Urothelium cell line (cell line): ENCODE measurements around the gene MBD3L5.
"Not testable (repeated sequence)": the region's sequence is repeated elsewhere in the genome, so short reads cannot be mapped to it uniquely, and the experiment has no call there.

Source experiments
- DNase-seq: peaks from one replicate; pipeline ENCODE4 v3.0.0; 2011; ENCODE audit warnings: low spot score, mixed read lengths
- FAIRE-seq: peaks from 2 replicates; lab custom pipeline; 2011; peaks lifted over from hg19 to GRCh38; lab: Jason Lieb, UNC

MBD3L5 gene

DNA sequence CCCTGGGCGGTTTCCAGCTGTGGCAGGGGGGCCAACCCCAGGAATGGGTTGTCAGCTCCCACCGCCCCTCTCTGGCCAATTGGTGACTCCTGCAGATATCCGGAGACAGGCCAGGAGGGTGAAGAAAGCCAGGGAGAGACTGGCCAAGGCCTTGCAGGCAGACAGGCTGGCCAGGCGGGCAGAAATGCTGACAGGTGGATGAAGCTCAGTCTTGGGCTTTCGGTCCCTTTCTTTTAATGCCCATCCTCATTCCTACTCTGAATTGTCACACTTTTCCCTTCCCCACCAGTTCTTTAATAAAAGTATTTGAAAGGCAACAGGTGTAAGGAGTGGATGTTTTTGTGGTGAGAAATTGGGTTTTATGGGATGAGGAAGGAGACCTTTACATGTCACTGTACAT lies 21.0 kb downstream of the MBD3L5 start:
- DNase-seq, FAIRE-seq: not testable (repeated sequence)

DNA sequence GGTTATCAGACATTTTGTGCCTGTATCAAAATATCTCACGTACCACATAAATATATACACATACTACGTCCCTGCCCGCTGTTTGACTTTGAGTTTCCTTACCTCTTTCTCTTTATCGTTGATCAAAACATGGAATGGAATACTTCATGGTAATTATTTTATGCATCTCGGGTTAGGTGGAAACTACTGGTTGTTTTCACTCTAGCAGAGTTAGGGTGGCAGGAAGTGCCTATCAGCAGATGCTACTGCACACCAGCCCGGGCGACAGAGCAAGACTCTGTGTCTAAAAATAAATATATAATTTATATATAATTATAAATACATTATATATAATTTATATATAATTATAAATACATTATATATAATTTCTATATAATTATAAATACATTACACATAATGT lies 22.5 kb downstream of the MBD3L5 start:
- not testable (repeated sequence) for DNase-seq, FAIRE-seq

DNA sequence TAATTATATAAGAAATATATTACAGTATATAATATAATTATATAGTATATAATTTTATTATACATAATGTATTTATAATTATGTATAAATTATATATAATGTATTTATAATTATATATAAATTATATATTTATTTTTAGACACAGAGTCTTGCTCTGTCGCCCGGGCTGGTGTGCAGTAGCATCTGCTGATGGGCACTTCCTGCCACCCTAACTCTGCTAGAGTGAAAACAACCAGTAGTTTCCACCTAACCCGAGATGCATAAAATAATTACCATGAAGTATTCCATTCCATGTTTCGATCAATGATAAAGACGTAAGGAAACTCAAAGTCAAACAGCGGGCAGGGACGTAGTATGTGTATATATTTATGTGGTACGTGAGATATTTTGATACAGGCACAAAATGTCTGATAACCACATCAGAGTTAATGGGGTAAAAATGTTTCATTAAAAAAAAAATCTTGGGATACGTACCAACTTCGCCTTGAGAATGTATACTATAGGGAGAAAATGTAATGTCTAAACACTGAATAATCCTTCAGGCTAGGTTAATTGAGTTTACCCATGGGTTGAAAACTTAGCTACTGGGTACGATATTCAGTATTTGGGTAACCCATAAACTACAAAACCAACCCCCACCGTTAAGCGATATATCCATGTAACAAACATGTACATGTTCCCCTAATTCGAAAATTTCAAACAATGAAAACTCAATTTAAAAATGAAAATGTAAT lies 24.4 kb downstream of the MBD3L5 start:
- not testable (repeated sequence) for FAIRE-seq, DNase-seq

DNA sequence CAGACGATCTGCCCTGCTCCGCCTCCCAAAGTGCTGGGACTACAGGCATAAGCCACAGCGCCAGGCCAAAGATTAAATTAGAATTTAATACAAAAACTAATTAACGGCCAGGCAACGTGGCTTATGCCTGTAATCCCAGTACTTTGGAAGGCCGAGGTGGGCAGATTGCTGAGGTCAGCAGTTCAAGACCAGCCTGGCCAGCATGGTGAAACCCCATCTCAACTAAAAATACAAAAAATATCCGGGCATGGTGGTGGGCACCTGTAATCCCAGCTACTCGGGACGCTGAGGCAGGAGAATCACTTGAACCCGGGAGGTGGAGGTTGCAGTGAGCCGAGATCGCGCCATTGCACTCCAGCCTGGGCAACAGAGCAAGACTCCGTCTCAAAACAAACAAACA lies 25.3 kb downstream of the MBD3L5 start:
- DNase-seq, FAIRE-seq: not testable (repeated sequence)

DNA sequence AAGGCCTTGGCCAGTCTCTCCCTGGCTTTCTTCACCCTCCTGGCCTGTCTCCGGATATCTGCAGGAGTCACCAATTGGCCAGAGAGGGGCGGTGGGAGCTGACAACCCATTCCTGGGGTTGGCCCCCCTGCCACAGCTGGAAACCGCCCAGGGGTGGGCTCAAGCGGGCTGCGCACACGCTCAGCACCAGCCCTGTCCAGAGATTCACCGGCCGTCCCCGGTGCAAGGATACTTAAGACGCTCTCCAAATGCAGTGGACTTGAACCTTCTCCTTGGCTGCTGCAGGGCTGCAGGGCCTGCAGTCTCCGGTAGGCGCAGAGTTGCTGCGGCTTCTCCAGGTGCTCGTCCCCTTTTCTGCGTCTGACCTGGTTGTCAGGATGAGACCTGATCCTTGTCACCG lies 26.0 kb downstream of the MBD3L5 start:
- FAIRE-seq, DNase-seq: not testable (repeated sequence)

DNA sequence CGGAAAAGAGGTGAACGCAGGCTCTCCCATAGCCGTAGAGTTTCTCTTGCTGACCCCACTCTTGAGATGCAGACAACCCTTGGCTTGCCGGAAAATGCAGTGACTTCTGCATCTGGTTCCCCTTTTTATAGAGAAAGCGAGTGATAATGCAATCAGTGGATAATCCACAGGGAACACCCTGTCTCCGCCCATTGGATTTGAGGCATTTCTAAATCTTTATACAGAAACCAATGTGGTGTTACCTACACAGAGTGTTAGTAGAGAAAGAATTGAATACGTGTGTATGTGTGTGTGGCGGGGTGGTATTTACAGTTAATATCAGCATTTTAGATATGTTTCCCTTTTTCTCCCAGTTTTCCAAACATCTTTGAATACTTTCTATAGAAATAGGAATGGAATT lies 28.2 kb downstream of the MBD3L5 start, which contains the start of gene MBD3L3:
Gene MBD3L3, minus strand, starts transcription at position 101 of the 400 bp plus-strand sequence. Its CDS starts 71 bp downstream, at position 30.
- DNase-seq, FAIRE-seq: not testable (repeated sequence)

DNA sequence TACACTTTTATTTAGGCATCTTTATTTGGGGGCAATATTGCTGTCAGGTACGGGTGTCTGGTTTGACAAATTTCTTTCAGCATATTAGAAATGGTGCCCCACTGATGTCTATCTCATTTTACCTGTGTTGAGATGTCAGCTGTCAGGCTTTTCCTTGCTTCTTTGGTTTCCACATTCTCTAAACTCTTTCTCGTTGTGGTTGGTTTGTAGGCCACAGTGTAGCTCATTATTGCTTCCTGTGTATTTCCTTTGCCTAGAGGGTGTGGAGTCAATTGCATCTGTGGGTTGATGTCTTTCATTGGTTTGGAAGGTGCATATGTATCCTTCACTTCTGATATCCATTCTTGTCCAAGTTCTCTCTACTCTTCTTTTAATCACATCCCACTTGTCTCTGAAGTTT lies 29.6 kb downstream of the MBD3L5 start:
- FAIRE-seq, DNase-seq: not testable (repeated sequence)

DNA sequence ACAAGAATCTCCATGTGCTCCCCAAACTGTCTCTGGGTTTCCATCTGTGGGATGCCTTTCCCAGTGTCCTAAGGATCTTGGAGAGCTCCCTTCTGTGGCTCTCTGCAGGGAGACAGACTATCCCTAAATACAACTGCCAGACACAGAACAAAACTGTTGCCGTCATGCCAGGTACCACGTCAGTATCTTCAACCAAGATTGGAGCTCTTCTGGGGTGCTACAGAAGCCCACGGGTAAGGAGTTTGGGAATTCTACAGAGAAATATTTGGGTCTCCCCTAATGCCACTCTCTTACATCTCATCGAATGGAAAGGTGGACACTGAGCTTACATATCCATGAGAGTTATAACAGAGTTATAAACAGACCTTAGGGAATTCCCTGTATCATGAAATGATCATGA lies 33.0 kb downstream of the MBD3L5 start:
- DNase-seq (no peak), FAIRE-seq (no peak)

DNA sequence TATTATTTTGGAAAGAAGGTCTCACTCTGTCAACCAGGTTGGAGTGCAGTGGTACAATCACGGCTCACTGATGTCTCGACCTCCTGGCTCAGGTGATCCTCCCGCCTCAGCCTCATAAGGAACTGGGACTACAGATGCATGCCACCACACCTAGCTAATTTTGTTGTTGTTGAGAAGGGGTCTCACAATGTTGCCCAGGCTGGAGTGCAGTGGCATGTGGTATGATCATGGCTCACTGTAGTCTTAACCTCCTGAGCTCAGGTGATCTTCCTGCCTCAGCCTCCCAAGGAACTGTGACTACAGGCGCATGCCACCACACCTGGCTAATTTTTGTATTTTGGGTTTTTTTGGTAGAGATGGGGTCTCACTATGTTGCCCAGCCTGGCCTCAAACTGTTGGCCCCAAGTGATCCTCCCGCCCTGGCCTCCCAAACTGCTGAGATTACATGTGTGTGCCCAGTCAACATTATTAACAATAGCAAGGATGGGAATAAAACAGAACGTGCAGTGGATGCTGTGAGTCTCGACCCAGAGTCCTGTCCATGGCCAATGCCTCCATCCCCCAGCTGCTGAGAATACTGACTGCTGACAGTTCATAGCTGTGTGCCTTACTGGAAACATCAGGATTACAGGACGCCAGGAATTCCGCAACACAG lies 33.5 kb downstream of the MBD3L5 start:
- no peak for FAIRE-seq
- no peak for DNase-seq

DNA sequence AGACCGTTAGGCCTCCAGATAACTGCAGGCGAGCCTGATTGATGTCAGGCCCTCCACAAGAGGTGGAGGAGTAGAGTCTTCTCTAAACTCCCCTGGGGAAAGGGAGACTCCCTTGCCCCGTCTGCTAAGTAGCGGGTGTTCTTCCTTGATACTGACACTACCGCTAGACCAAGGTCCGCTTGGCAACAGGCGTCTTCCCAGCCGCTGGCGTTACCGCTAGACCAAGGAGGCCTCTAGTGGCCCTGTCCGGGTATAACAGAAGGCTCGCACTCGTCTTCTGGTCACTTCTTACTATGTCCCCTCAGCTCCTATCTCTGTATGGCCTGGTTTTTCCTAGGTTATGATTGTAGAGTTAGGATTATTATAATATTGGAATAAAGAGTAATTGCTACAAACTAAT lies 36.7 kb downstream of the MBD3L5 start:
- not testable (repeated sequence) for FAIRE-seq, DNase-seq

DNA sequence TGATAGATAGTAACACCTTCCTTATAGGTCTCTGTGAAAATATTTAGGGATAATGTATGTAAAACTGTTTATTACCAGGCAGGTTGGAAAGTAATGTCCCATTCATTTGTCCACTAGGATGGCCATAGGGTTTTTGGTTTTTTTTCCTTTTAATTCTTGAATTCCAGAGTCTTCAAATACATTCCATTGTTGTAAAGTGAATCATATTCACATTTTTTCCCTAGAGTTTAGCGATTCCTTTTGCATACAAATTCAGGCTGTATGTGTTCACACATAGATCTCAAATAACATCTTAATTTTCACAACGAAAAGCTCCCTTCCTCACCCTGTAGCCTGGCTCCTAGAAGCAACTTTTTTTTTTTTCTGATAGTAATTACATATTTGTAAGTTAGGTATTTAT lies 37.3 kb downstream of the MBD3L5 start:
- DNase-seq = no peak
- no peak for FAIRE-seq

DNA sequence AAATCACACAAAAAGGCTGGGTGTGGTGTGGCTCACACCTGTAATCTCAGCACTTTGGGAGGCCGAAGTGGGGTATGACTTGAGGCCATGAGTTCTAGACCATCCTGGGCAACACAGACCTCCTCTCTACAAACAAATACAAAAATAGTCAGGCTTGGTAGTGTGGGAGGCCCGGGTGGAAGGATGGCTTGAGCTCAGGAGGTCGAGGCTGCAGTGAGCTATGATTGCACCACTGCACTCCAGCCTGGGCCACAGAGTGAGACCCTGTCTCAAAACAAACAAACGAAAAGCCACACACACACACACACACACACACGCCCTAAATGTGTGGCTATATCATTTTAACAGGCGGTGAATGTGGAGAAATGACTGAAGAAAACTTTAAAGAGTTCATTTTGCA lies 38.2 kb downstream of the MBD3L5 start:
- DNase-seq (no peak), FAIRE-seq (no peak)

DNA sequence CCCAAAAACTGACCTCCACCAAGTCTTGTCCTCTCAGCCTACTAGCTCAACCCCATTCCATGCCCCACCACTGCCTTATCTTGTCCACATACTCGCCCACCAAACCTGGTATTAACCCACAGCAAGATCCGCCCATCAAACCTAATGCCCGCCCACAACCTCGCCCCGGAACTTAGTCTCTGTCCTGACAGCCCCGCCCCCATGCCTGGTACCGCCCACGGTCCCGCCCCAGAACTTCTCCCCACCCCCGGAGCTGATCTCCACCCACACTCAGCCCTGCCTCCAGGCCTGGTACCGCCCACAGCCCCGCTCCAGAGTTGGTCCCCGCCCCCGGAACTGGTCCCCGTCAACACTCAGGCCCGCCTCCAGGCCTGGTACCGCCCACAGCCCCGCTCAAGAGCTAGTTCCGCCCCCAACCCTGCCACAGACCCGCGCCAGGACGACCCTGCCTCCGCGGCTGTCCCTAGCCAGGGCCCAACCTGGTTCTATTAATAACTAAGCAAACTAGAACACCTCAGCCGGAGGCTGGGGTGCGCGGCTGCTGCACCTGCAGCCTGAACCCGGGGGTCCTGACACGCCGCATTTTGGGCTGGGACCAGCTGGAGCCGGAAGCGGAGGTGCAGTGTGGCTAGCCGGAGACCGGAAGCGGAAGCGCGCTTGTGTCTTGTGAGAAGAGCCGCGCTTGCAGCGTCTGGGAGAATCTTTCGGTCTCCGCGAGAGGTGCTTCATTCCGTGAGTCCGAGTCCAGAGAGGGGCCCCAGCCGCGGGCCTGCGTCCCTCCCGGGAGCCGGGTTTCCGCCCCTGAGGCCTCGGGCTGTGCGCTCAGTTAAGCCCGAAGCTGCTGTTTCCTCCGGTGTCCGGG lies 38.9 kb downstream of the MBD3L5 start, which contains the start of gene ZNF557:
Gene ZNF557, plus strand, starts transcription at position 662 of the 862 bp plus-strand sequence. CDS start 5,372 bp downstream, outside the sequence.
- peak; percentile 55 for FAIRE-seq
- peak; percentile 90 for DNase-seq

DNA sequence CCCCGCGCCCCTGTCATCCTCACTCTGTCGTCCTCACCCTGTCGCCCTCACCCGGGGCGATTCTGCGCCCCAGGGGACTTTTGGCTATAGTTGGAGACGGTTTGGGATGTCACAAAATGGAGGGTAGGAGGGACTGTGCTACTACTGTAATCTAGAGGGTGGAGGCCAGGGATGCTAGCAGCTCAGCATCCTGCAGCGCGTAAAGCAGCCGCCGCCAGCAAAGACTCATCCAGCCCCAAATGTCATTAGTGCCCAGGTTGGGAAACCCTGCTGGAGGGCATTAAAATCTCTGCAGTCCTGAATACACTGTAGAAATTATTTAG lies 39.5 kb downstream of the MBD3L5 start:
- DNase-seq = no peak
- FAIRE-seq = no peak

DNA sequence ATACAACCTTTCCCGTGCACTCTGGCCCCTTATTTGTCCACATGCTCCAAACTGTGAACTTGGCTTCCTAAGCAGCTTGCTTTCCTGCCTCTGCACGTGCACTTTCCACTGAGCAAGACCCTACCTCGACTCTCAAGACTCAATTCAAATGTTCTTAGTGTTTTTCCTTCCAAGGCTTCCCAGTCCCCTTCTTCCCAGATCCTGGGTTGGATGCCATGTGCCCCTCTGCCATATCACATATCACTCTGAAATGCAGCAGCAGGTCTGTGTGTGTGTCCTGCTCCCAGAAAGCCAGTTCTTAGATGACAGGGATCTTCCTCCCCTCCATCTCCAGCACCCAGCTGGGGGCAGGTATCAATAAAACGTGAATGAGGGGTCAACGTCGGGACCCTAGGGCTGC lies 42.2 kb downstream of the MBD3L5 start:
- no peak for FAIRE-seq

DNA sequence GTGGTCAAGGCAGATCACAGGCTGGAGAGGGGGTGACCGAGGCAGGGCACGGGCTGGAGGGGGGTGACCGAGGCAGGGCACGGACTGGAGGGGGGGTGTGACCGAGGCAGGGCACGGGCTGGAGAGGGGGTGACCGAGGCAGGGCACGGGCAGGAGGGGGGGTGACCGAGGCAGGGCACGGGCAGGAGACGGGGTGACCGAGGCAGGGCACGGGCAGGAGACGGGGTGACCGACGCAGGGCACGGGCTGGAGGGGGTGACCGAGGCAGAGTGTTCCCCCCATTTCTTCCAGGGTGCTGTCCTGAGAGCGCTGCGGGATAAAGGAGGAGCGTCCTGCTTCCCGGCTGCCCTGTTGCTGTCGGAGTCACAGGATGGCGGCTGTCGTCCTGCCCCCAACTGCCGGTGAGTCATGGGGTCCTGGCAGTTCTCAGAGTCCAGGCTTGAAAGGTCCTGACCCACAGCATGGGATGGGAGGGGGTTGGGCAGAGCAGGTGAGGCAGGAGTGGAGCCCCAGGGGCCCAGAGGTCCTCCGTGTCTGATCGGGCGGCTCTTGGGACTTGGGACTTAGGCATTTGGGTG lies 44.4 kb downstream of the MBD3L5 start:
- no peak for FAIRE-seq
- DNase-seq = no peak

More for the DNA sequence above, 42.2 kb downstream of the MBD3L5 start:
- DNase-seq = no peak

DNA sequence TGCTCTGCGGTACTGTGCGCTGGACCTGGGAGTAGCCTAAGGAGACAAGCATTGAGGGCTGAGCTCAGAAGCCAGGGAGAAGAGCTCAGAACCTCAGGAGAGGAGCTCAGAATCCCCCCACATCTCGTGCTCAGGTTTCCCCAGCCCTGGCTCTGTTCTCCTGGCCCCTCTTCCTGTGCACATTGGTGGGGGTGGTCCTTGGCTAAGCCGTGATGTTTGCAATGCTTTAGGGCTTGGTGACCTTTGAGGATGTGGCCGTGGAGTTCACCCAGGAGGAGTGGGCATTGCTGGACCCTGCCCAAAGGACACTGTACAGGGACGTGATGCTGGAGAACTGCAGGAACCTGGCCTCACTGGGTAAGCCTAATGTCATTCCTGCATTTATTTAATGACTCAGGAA lies 45.8 kb downstream of the MBD3L5 start:
- FAIRE-seq (no peak), DNase-seq (no peak)

DNA sequence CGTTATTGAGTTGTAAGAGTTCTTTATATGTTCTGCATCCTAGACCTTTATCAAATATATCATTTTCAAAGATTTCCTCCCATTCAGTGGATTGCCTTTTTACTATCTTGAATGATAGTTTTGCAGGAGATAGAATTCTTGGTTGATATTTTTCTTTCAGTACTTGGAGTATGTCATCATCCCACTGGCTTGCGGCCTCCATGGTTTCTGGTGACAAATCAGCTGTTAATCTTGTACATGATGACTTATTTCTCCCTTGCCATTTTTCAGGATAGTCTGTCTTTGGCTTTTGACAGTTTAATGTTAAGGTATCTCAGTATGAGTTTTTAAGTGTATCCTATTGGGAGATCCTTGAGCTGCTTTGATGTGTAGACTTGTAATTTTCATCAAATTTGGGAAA lies 47.6 kb downstream of the MBD3L5 start:
- DNase-seq (no peak), FAIRE-seq (no peak)
